ENCODE data around the gene LIG3.

DNA sequence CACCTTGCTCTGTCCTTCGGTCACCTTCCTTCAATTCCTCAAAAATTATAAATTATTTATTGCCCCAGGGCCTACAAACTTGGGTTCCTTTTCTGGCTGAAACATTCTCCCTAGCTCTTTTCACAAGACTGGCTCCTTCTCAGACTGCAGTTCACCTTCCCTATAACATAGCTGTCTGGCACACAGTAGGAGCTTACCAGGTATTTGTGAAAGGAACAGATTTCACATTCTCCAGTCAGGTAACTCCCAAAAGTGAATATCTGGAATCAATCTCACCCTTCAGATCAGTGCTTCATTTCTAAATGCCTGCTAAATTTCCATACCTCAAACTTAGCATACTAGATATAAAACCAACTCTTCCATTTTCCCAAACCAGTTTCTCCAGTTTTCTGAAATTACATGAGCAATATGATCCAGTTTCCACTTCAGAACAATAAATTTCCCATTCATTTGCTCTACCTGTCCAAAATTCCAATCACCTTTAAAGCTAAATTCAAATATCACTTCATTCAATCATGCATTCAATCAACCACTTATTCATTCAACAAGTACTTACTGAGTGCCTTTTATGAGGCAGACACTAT is 77.1 kb downstream of the LIG3 start:
- TF ChIP-seq, protein P1, sequence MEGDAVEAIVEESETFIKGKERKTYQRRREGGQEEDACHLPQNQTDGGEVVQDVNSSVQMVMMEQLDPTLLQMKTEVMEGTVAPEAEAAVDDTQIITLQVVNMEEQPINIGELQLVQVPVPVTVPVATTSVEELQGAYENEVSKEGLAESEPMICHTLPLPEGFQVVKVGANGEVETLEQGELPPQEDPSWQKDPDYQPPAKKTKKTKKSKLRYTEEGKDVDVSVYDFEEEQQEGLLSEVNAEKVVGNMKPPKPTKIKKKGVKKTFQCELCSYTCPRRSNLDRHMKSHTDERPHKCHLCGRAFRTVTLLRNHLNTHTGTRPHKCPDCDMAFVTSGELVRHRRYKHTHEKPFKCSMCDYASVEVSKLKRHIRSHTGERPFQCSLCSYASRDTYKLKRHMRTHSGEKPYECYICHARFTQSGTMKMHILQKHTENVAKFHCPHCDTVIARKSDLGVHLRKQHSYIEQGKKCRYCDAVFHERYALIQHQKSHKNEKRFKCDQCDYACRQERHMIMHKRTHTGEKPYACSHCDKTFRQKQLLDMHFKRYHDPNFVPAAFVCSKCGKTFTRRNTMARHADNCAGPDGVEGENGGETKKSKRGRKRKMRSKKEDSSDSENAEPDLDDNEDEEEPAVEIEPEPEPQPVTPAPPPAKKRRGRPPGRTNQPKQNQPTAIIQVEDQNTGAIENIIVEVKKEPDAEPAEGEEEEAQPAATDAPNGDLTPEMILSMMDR (IDR thresholded peaks at IDR 0.05): no peak
- no peak for TF ChIP-seq POLR2A (IDR thresholded peaks at IDR 0.05)

All from adrenal gland (tissue), 5 donors.